H9 (cell line): ENCODE results near the gene CLIC1. TPM values are rescaled to one million over a fixed set of nuclear protein-coding genes. Genes with fewer than 3 reads are reported as not detected.

ENCODE experiments used
- DNase-seq: peaks from one replicate; pipeline ENCODE4 v3.0.0-alpha.2; 2017
- H2AFZ ChIP-seq: one replicate; pipeline ENCODE4 v1.6.1; 2013; ENCODE audit warnings: mild to moderate bottlenecking, low read length, control low read depth, moderate library complexity
- H2AK5ac ChIP-seq: 2 replicates; pipeline ENCODE4 v1.6.1; 2013; ENCODE audit warnings: low read length, control low read depth, mixed read lengths; ENCODE audit not compliant: insufficient read length
- H2BK120ac ChIP-seq: one replicate; pipeline ENCODE4 v1.6.1; 2013; ENCODE audit warnings: low read depth, mild to moderate bottlenecking, low read length, control low read depth, inconsistent platforms; ENCODE audit not compliant: poor library complexity, severe bottlenecking
- H2BK12ac ChIP-seq: 2 replicates; pipeline ENCODE4 v1.6.1; 2013; ENCODE audit warnings: low read length, control low read depth, mixed read lengths, low read depth; ENCODE audit not compliant: insufficient read length
- H2BK15ac ChIP-seq: 2 replicates; pipeline ENCODE4 v1.6.1; 2013; ENCODE audit warnings: low read depth, low read length, control low read depth
- H2BK20ac ChIP-seq: one replicate; pipeline ENCODE4 v1.6.1; 2013; ENCODE audit warnings: low read depth, mild to moderate bottlenecking, low read length, control low read depth, inconsistent platforms; ENCODE audit not compliant: poor library complexity, severe bottlenecking
- H2BK5ac ChIP-seq: 2 replicates; pipeline ENCODE4 v1.6.1; 2013; ENCODE audit warnings: low read length, control low read depth, mixed read lengths; ENCODE audit not compliant: insufficient read length
- H3K14ac ChIP-seq: 2 replicates; pipeline ENCODE4 v1.6.1; 2013; ENCODE audit warnings: low read length, control low read depth; ENCODE audit not compliant: insufficient read depth
- H3K18ac ChIP-seq: 2 replicates; pipeline ENCODE4 v1.6.1; 2013; ENCODE audit warnings: low read depth, mild to moderate bottlenecking, mixed read lengths, low read length, control low read depth; ENCODE audit not compliant: insufficient read length
- H3K23ac ChIP-seq: 2 replicates; pipeline ENCODE4 v1.6.1; 2013; ENCODE audit warnings: low read length, control low read depth, mixed read lengths, low read depth; ENCODE audit not compliant: insufficient read length
- H3K23me2 ChIP-seq: 2 replicates; pipeline ENCODE4 v1.6.1; 2013; ENCODE audit warnings: low read depth, mild to moderate bottlenecking, mixed read lengths, low read length, control low read depth; ENCODE audit not compliant: insufficient read length, poor library complexity, severe bottlenecking
- H3K27ac ChIP-seq: 2 replicates; pipeline ENCODE4 v1.5.1; 2013; ENCODE audit warnings: low read length, control low read depth, mixed read lengths, low read depth; ENCODE audit not compliant: insufficient read length
- H3K27me3 ChIP-seq: 2 replicates; pipeline ENCODE4 v1.6.1; 2013; ENCODE audit warnings: low read length, control low read depth, inconsistent platforms; ENCODE audit not compliant: insufficient read depth
- H3K4ac ChIP-seq: 2 replicates; pipeline ENCODE4 v1.6.1; 2013; ENCODE audit warnings: low read depth, mild to moderate bottlenecking, control low read depth, inconsistent platforms, low read length, moderate library complexity
- H3K4me1 ChIP-seq: 2 replicates; pipeline ENCODE4 v1.6.1; 2013; ENCODE audit warnings: low read length, control low read depth, inconsistent platforms; ENCODE audit not compliant: insufficient read depth
- H3K4me2 ChIP-seq: 2 replicates; pipeline ENCODE4 v1.6.1; 2013; ENCODE audit warnings: low read length, control low read depth, mixed read lengths; ENCODE audit not compliant: insufficient read length, insufficient read depth
- H3K56ac ChIP-seq: 2 replicates; pipeline ENCODE4 v1.6.1; 2013; ENCODE audit warnings: low read depth, mild to moderate bottlenecking, mixed read lengths, low read length, control low read depth; ENCODE audit not compliant: insufficient read length
- H3K79me1 ChIP-seq: 2 replicates; pipeline ENCODE4 v1.6.1; 2013; ENCODE audit warnings: low read depth, mild to moderate bottlenecking, moderate library complexity, low read length, control low read depth, inconsistent platforms; ENCODE audit not compliant: insufficient read depth, poor library complexity, severe bottlenecking
- H3K79me2 ChIP-seq: 2 replicates; pipeline ENCODE4 v1.6.1; 2013; ENCODE audit warnings: low read length, control low read depth, inconsistent platforms; ENCODE audit not compliant: insufficient read depth
- H3K9ac ChIP-seq: 2 replicates; pipeline ENCODE4 v1.6.1; 2013; ENCODE audit warnings: low read length, control low read depth, mixed read lengths; ENCODE audit not compliant: insufficient read length; ENCODE audit errors: extremely low read depth
- H3K9me3 ChIP-seq: one replicate; pipeline ENCODE4 v1.6.1; 2013; ENCODE audit warnings: low read depth, low read length, inconsistent platforms; ENCODE audit not compliant: control insufficient read depth
- H3T11ph ChIP-seq: one replicate; pipeline ENCODE4 v1.6.1; 2013; ENCODE audit warnings: mild to moderate bottlenecking, low read length, control low read depth, inconsistent platforms
- H4K20me1 ChIP-seq: one replicate; pipeline ENCODE4 v1.6.1; 2013; ENCODE audit not compliant: control insufficient read depth, insufficient read length, insufficient read depth
- H4K5ac ChIP-seq: 2 replicates; pipeline ENCODE4 v1.6.1; 2013; ENCODE audit warnings: low read depth, mild to moderate bottlenecking, mixed read lengths, low read length, control low read depth; ENCODE audit not compliant: insufficient read length
- H4K8ac ChIP-seq: replicated peaks from 2 replicates; pipeline ENCODE4 v1.6.1; 2013; ENCODE audit warnings: low read length, control low read depth, mixed read lengths, low read depth; ENCODE audit not compliant: insufficient read length
- H4K91ac ChIP-seq: 2 replicates; pipeline ENCODE4 v1.6.1; 2013; ENCODE audit warnings: low read depth, mild to moderate bottlenecking, moderate library complexity, mixed read lengths, low read length, control low read depth; ENCODE audit not compliant: insufficient read length
- H3K27ac Mint-ChIP-seq, 3 experiments: 2 replicates in 2 of 3; 3 replicates in 1 of 3; pipeline ENCODE4 v1.8.0; 2020 to 2021; ENCODE audit warnings: mixed read lengths in 3 of 3, mild to moderate bottlenecking in 1 of 3, moderate library complexity in 1 of 3
- H3K27me3 Mint-ChIP-seq: 2 replicates; pipeline ENCODE4 v1.8.0; 2021; ENCODE audit warnings: low read depth, mild to moderate bottlenecking, moderate library complexity, mixed read lengths
- H3K36me3 Mint-ChIP-seq, 3 experiments: 2 replicates in 2 of 3; 3 replicates in 1 of 3; pipeline ENCODE4 v1.8.0; 2020 to 2021; ENCODE audit warnings: low read depth in 3 of 3, mixed read lengths in 3 of 3; ENCODE audit not compliant: insufficient read depth in 1 of 3
- H3K4me1 Mint-ChIP-seq, 2 experiments: 2 replicates each; pipeline ENCODE4 v1.8.0; 2020; ENCODE audit warnings: mixed read lengths in 2 of 2
- H3K4me3 Mint-ChIP-seq, 2 experiments: 2 replicates in 1 of 2; 3 replicates in 1 of 2; pipeline ENCODE4 v1.8.0; 2020 to 2021; ENCODE audit warnings: mild to moderate bottlenecking in 2 of 2, mixed read lengths in 2 of 2, moderate library complexity in 1 of 2
- H3K9me3 Mint-ChIP-seq, 2 experiments: 2 replicates in 1 of 2; 3 replicates in 1 of 2; pipeline ENCODE4 v1.8.0; 2020; ENCODE audit warnings: mild to moderate bottlenecking in 2 of 2, mixed read lengths in 2 of 2, moderate library complexity in 1 of 2
- CTCF ChIP-seq: fragments of 200-600 bp; sonication (generic); conservative IDR thresholded peaks from 3 replicates; pipeline ENCODE4 v1.8.0; 2021; ENCODE audit warnings: antibody characterized with exemption, mild to moderate bottlenecking
- WGBS: extraction: QIAGEN DNeasy Blood & Tissue Kit; methylation state at CpG from one replicate; pipeline ENCODE4 v1.1.7; 2013; ENCODE audit warnings: missing lambda C conversion rate, low lambda C conversion rate, mixed read lengths; ENCODE audit not compliant: insufficient read length; ENCODE audit errors: extremely low coverage; 5-methylcytosine and 5-hydroxymethylcytosine counted together
- total RNA-seq: library from RNA; stranded (reverse); gene quantifications from 2 replicates; pipeline ENCODE4 v1.2.1, GENCODE V29; 2021

The CLIC1 gene
- total RNA-seq, 1 experiment from 2014 or later: 265 TPM

- no CpG with 5 or more reads among the region's 10 CpGs for WGBS
- no peak overlapping the region for H2BK12ac ChIP-seq
- no peaks in the 10 kb centered on the region for H3K27me3 ChIP-seq
- Mint-ChIP-seq H3K4me1 (peaks cover 5 to 10% of the 10 kb centered on the region in 2 experiments; a peak in 3 of 4 replicates), H3K4me3 (no peak overlapping the region), H3K9me3 (no peaks in the 10 kb centered on the region; a peak in 1 of 5 replicates), H3K27ac (peak overlapping the region in 1 of 3 experiments; percentile 24; a peak in 2 of 7 replicates), H3K27me3 (no peaks in the 10 kb centered on the region), H3K36me3 (peaks cover 14 to 67% (median 46%) of the 10 kb centered on the region in 3 experiments; a peak in 6 of 7 replicates)
- H3K14ac ChIP-seq: no peak overlapping the region
- DNase-seq: no peak
- H3K79me2 ChIP-seq: no peaks in the 10 kb centered on the region
- no peaks in the 10 kb centered on the region for H3K23me2 ChIP-seq
- no peak overlapping the region for H2BK5ac ChIP-seq
- no peak overlapping the region for H3K27ac ChIP-seq
- no peak overlapping the region for H2AFZ ChIP-seq
- H2BK120ac ChIP-seq: no peak overlapping the region
- no peak overlapping the region for H2AK5ac ChIP-seq
- no peak overlapping the region for H4K8ac ChIP-seq
- H2BK15ac ChIP-seq: no peak overlapping the region
- no peak overlapping the region for H4K91ac ChIP-seq
- H3K9ac ChIP-seq: no peak overlapping the region
- H3K4me2 ChIP-seq: no peak overlapping the region
- H3T11ph ChIP-seq: no peak overlapping the region
- no peaks in the 10 kb centered on the region for H4K20me1 ChIP-seq
- H3K9me3 ChIP-seq: no peaks in the 10 kb centered on the region
- no peak for TF ChIP-seq CTCF
- no peaks in the 10 kb centered on the region for H3K4me1 ChIP-seq
- H3K79me1 ChIP-seq: no peaks in the 10 kb centered on the region
- no peak overlapping the region for H3K18ac ChIP-seq
- no peak overlapping the region for H4K5ac ChIP-seq
- H3K23ac ChIP-seq: no peak overlapping the region
- no peak overlapping the region for H3K56ac ChIP-seq
- H2BK20ac ChIP-seq: no peak overlapping the region
- H3K4ac ChIP-seq: no peak overlapping the region
Measured at GRCh38 chr6:31690231-31691077, 45.9 kb downstream of the CLIC1 start.
